H1 (cell line): ENCODE measurements around the gene RBM6. TPM values are rescaled to one million over a fixed set of nuclear protein-coding genes. Genes with fewer than 3 reads are reported as not detected.
A peak's percentile ranks its signal among the peaks of the same experiment; 100 is the strongest.

Experiments used
- CTCF ChIA-PET: fragments of 300-600 bp; sonication (Branson Sonifier 250); formaldehyde crosslinking; loops from one replicate; lab custom pipeline; 2021; ENCODE audit not compliant: partially characterized antibody; lab: Charles Lee
- POLR2A ChIA-PET: fragments of 300-600 bp; sonication (Branson Sonifier 250); formaldehyde crosslinking; loops from one replicate; lab custom pipeline; 2021; ENCODE audit warnings: inconsistent platforms; ENCODE audit not compliant: partially characterized antibody; lab: Charles Lee
- DNase-seq, 2 experiments: peaks; one replicate each; pipeline versions ENCODE4 v3.0.0 to v3.0.0-alpha.2; 2010 to 2022; ENCODE audit warnings: low spot score in 2 of 2, low read depth in 1 of 2, mixed read lengths in 1 of 2
- FAIRE-seq: peaks from 2 replicates; lab custom pipeline; 2011; peaks lifted over from hg19 to GRCh38; lab: Jason Lieb, UNC
- H2AFZ ChIP-seq: 2 replicates; pipeline ENCODE4 v1.8.1; 2012; ENCODE audit warnings: low read length, inconsistent platforms
- H2AK5ac ChIP-seq: 2 replicates; pipeline ENCODE4 v1.6.1; 2013; ENCODE audit warnings: low read depth, low read length
- H2BK120ac ChIP-seq: replicated peaks from 2 replicates; pipeline ENCODE3; 2013; ENCODE audit warnings: low read depth, low read length, inconsistent platforms
- H2BK12ac ChIP-seq: 2 replicates; pipeline ENCODE4 v1.6.1; 2013; ENCODE audit warnings: low read depth, low read length
- H2BK15ac ChIP-seq: 2 replicates; pipeline ENCODE4 v1.6.1; 2013; ENCODE audit warnings: low read length
- H2BK20ac ChIP-seq: 2 replicates; pipeline ENCODE4 v1.6.1; 2013; ENCODE audit warnings: low read length
- H2BK5ac ChIP-seq: 2 replicates; pipeline ENCODE4 v1.6.1; 2013; ENCODE audit warnings: low read depth, low read length
- H3K14ac ChIP-seq: 2 replicates; pipeline ENCODE4 v1.6.1; 2013; ENCODE audit warnings: inconsistent platforms; ENCODE audit not compliant: insufficient read length
- H3K18ac ChIP-seq: 2 replicates; pipeline ENCODE4 v1.6.1; 2013; ENCODE audit warnings: low read length; ENCODE audit errors: extremely low read depth
- H3K23ac ChIP-seq: 2 replicates; pipeline ENCODE4 v1.6.1; 2013; ENCODE audit warnings: inconsistent platforms; ENCODE audit not compliant: insufficient read length
- H3K23me2 ChIP-seq: 2 replicates; pipeline ENCODE4 v1.6.1; 2013; ENCODE audit warnings: low read depth, low read length
- H3K27ac ChIP-seq: 2 replicates; pipeline ENCODE4 v1.6.1; 2011; ENCODE audit warnings: low read depth, low read length, inconsistent platforms
- H3K27me3 ChIP-seq, 4 experiments: replicated peaks in 1 of 4; 1 replicate in 1 of 4; 2 replicates in 3 of 4; pipeline versions ENCODE4 v1.6.1 to v1.8.1; 2011 to 2013; ENCODE audit warnings: low read length in 3 of 4, mild to moderate bottlenecking in 3 of 4, inconsistent platforms in 2 of 4, mixed read lengths in 2 of 4, moderate library complexity in 1 of 4; ENCODE audit not compliant: control insufficient read depth in 3 of 4, insufficient read depth in 3 of 4; ENCODE audit errors: extremely low read depth in 1 of 4
- H3K36me3 ChIP-seq, 4 experiments: 2 replicates each; pipeline versions ENCODE4 v1.6.1 to v1.8.1; 2011 to 2013; ENCODE audit warnings: mild to moderate bottlenecking in 4 of 4, low read length in 3 of 4, moderate library complexity in 2 of 4, control low read depth in 1 of 4, inconsistent platforms in 1 of 4; ENCODE audit not compliant: insufficient read depth in 4 of 4, control insufficient read depth in 2 of 4
- H3K4ac ChIP-seq: replicated peaks from 2 replicates; pipeline ENCODE3; 2013; ENCODE audit warnings: low read length, low read depth, mixed read lengths, inconsistent platforms; ENCODE audit not compliant: insufficient read length
- H3K4me1 ChIP-seq, 4 experiments: replicated peaks in 1 of 4; 1 replicate in 1 of 4; 2 replicates in 3 of 4; pipeline versions ENCODE4 v1.6.1 to v1.8.1; 2011 to 2013; ENCODE audit warnings: low read length in 3 of 4, inconsistent platforms in 2 of 4, mixed read lengths in 1 of 4; ENCODE audit not compliant: insufficient read depth in 4 of 4, control insufficient read depth in 3 of 4
- H3K4me2 ChIP-seq, 2 experiments: 2 replicates each; pipeline versions ENCODE4 v1.6.1 to v1.8.1; 2011 to 2013; ENCODE audit warnings: low read depth in 2 of 2, low read length in 2 of 2, control low read depth in 1 of 2, inconsistent platforms in 1 of 2, mild to moderate bottlenecking in 1 of 2; ENCODE audit not compliant: insufficient read depth in 1 of 2
- H3K4me3 ChIP-seq, 4 experiments: fragments of 200-600, 300-600 bp in 1 of 4; sonication (generic), shearing (Covaris generic), sonication (Bioruptor Twin) in 1 of 4; 2 replicates each; pipeline versions ENCODE4 v1.5.1 to v1.8.1; 2011 to 2016; ENCODE audit warnings: low read length in 4 of 4, low read depth in 3 of 4, control low read depth in 2 of 4, inconsistent platforms in 2 of 4, mild to moderate bottlenecking in 2 of 4, mixed read lengths in 1 of 4, moderate library complexity in 1 of 4; ENCODE audit not compliant: insufficient read depth in 2 of 4; ENCODE audit errors: extremely low read depth in 1 of 4
- H3K56ac ChIP-seq: replicated peaks from 2 replicates; pipeline ENCODE3; 2013; ENCODE audit warnings: low read depth, mild to moderate bottlenecking, mixed read lengths, low read length, inconsistent platforms; ENCODE audit not compliant: insufficient read length
- H3K79me1 ChIP-seq: 2 replicates; pipeline ENCODE4 v1.6.1; 2013; ENCODE audit warnings: low read depth, low read length, control low read depth
- H3K79me2 ChIP-seq, 2 experiments: 2 replicates each; pipeline versions ENCODE4 v1.6.1 to v1.8.1; 2012 to 2013; ENCODE audit warnings: low read length in 2 of 2, mild to moderate bottlenecking in 2 of 2, inconsistent platforms in 1 of 2; ENCODE audit not compliant: insufficient read depth in 2 of 2, control insufficient read depth in 1 of 2
- H3K9ac ChIP-seq, 4 experiments: replicated peaks in 1 of 4; 1 replicate in 1 of 4; 2 replicates in 3 of 4; pipeline versions ENCODE4 v1.6.1 to v1.8.1; 2011 to 2013; ENCODE audit warnings: low read depth in 3 of 4, low read length in 3 of 4, control low read depth in 2 of 4, mild to moderate bottlenecking in 2 of 4, moderate library complexity in 2 of 4, inconsistent platforms in 1 of 4; ENCODE audit errors: extremely low read depth in 1 of 4
- H3K9me3 ChIP-seq, 2 experiments: 2 replicates each; pipeline versions ENCODE4 v1.6.1 to v1.8.1; 2012 to 2013; ENCODE audit warnings: mild to moderate bottlenecking in 2 of 2, moderate library complexity in 2 of 2, control low read depth in 1 of 2, inconsistent platforms in 1 of 2, low read depth in 1 of 2, low read length in 1 of 2, mixed read lengths in 1 of 2; ENCODE audit not compliant: insufficient read depth in 2 of 2
- H4K20me1 ChIP-seq, 2 experiments: replicated peaks in 1 of 2; 2 replicates each; pipeline versions ENCODE3 to v1.8.1; 2011 to 2013; ENCODE audit warnings: inconsistent platforms in 2 of 2, low read length in 2 of 2, mild to moderate bottlenecking in 1 of 2; ENCODE audit not compliant: insufficient read depth in 2 of 2, control insufficient read depth in 1 of 2
- H4K5ac ChIP-seq: 2 replicates; pipeline ENCODE4 v1.6.1; 2013; ENCODE audit warnings: low read length, low read depth, mixed read lengths, inconsistent platforms; ENCODE audit not compliant: insufficient read length
- H4K8ac ChIP-seq: 2 replicates; pipeline ENCODE4 v1.8.0; 2013; ENCODE audit warnings: mild to moderate bottlenecking, moderate library complexity, low read length, inconsistent platforms; ENCODE audit not compliant: insufficient read depth; ENCODE audit errors: extremely low read depth
- H4K91ac ChIP-seq: replicated peaks from 2 replicates; pipeline ENCODE3; 2013; ENCODE audit warnings: low read length, mixed read lengths, inconsistent platforms; ENCODE audit not compliant: insufficient read length
- ATF2 ChIP-seq: IDR thresholded peaks from 2 replicates; pipeline ENCODE4 v1.6.1; 2012; ENCODE audit warnings: low read length, inconsistent platforms
- CHD2 ChIP-seq: IDR thresholded peaks from 2 replicates; pipeline ENCODE4 v1.6.1; 2012; ENCODE audit warnings: low read length, improper control_type of control experiment
- GTF2F1 ChIP-seq: IDR thresholded peaks from 2 replicates; pipeline ENCODE4 v1.6.1; 2012; ENCODE audit warnings: low read depth, low read length, improper control_type of control experiment, borderline replicate concordance
- KDM4A ChIP-seq: IDR thresholded peaks from one replicate; pipeline ENCODE4 v1.7.1; 2012; ENCODE audit warnings: low read depth, mild to moderate bottlenecking, moderate library complexity, low read length, inconsistent platforms; ENCODE audit not compliant: severe bottlenecking
- RBBP5 ChIP-seq: IDR thresholded peaks from 2 replicates; pipeline ENCODE4 v1.7.1; 2012; ENCODE audit warnings: low read depth, mild to moderate bottlenecking, inconsistent platforms, low read length, moderate library complexity, borderline replicate concordance
- RNF2 ChIP-seq: fragments of 200-900, 300-1000 bp; sonication (generic); IDR thresholded peaks from 2 replicates; pipeline ENCODE4 v1.7.1; 2016; ENCODE audit warnings: borderline replicate concordance, low read depth, mild to moderate bottlenecking, antibody characterized with exemption, low read length; ENCODE audit not compliant: poor library complexity, severe bottlenecking; ENCODE audit errors: missing control alignments
- RXRA ChIP-seq: IDR thresholded peaks from 2 replicates; pipeline ENCODE4 v1.6.1; 2011; ENCODE audit warnings: low read depth, mild to moderate bottlenecking, low read length, moderate library complexity; ENCODE audit not compliant: insufficient read depth
- TAF1 ChIP-seq: IDR thresholded peaks from 2 replicates; pipeline ENCODE4 v1.6.1; 2011; ENCODE audit warnings: mild to moderate bottlenecking, low read depth, low read length
- WGBS, 2 experiments: shearing (Covaris generic) in 1 of 2; methylation state at CpG; one replicate each; pipeline versions ENCODE4 v1.1.6 to v1.1.7; 2013 to 2015; ENCODE audit warnings: low lambda C conversion rate in 2 of 2, mixed read lengths in 2 of 2, inconsistent platforms in 1 of 2, low coverage in 1 of 2, missing lambda C conversion rate in 1 of 2; ENCODE audit not compliant: insufficient replicate concordance in 2 of 2, insufficient coverage in 1 of 2, insufficient read length in 1 of 2; ENCODE audit errors: extremely low coverage in 1 of 2, missing lambda C conversion rate in 1 of 2; 5-methylcytosine and 5-hydroxymethylcytosine counted together
- polyA plus RNA-seq, 7 experiments: library from polyadenylated mRNA; depleted of rRNA in 3 of 7; stranded (reverse) in 5 of 7; unstranded in 2 of 7; fragments of >200 nt in 5 of 7; fragments of 200-250 nt in 2 of 7; gene quantifications; 1 replicate in 5 of 7; 2 replicates in 1 of 7; 4 replicates in 1 of 7; pipeline versions ENCODE4 v1.2.1 to v1.2.3, GENCODE V29; 2011 to 2013; ENCODE audit warnings: missing spikeins in 2 of 7, mixed read lengths in 2 of 7
- total RNA-seq: library from RNA; stranded (reverse); fragmentation: NEBNext Ultra II Directional; extraction: Animal tissue kit (Norgen Biotek cat#: 25700); gene quantifications from 2 replicates; pipeline ENCODE4 v1.2.1, GENCODE V29; 2021

The RBM6 gene
- total and polyA plus RNA-seq, 2 of the 8 experiments (the other 6 are each of a cell fraction or from before 2014, with no cell fraction given): 30.6 to 80.1 TPM

GRCh38 chr3:49902511-49903345 lies 37.2 kb upstream of the RBM6 start:
- Histone ChIP-seq H3K4me2 (peak overlapping the region; percentile 46 to 68; a peak in 2 of 4 replicates), H4K8ac (peak overlapping the region; percentile 83; the same call in 1 of the 2 replicates), H3K79me1 (no peaks in the 10 kb centered on the region), H3K9ac (no peak overlapping the region), H3K36me3 (no peaks in the 10 kb centered on the region), H3K14ac (no peak overlapping the region), H4K20me1 (peaks cover 0 to 2% of the 10 kb centered on the region in 2 experiments), H2AFZ (no peak overlapping the region), H4K5ac (no peak overlapping the region), H3K4ac (no peak overlapping the region), H3K79me2 (no peaks in the 10 kb centered on the region), H2BK12ac (peak overlapping the region; percentile 71; the same call in 1 of the 2 replicates), H2BK120ac (no peak overlapping the region), H3K23ac (no peak overlapping the region), H3K27ac (no peak overlapping the region), H3K27me3 (peaks cover 0 to 3% (median 1%) of the 10 kb centered on the region in 4 experiments; a peak in 3 of 7 replicates), H3K4me3 (0 out of 8 replicates have a peak overlapping the region, but pooled peaks of 1 of the 4 experiments have one; percentile 49), H3K56ac (no peak overlapping the region), H2BK15ac (no peak overlapping the region), H4K91ac (peak overlapping the region; percentile 76), H3K18ac (peak overlapping the region; percentile 40), H3K23me2 (no peaks in the 10 kb centered on the region; the same call in 1 of the 2 replicates), H2AK5ac (no peak overlapping the region), H3K4me1 (peaks cover 0 to 21% (median 14%) of the 10 kb centered on the region in 4 experiments; a peak in 6 of 7 replicates), H3K9me3 (no peaks in the 10 kb centered on the region), H2BK20ac (peak overlapping the region; percentile 82; the same call in 1 of the 2 replicates), H2BK5ac (peak overlapping the region; percentile 32; the same call in 1 of the 2 replicates)
- FAIRE-seq (no peak), DNase-seq (no peak)
- CTCF ChIA-PET: interaction anchor here (1.1 to 16.1 kb wide), 9 partner anchors 8 to 201 kb away, joined by 4 to 306 read pairs (median 28); partner anchors contain the start of genes CAMKV and INKA1
- POLR2A ChIA-PET: interaction anchor here (0.6 to 5.1 kb wide), 13 partner anchors 7 to 474 kb away, joined by 3 to 23 read pairs (median 4); partner anchors contain the start of genes MON1A, NICN1 and RBM6
- whole genome bisulfite sequencing, 2 experiments: 90% methylated on average over 38 of the region's 44 CpGs; no CpG with 5 or more reads in 1 of the 2 experiments
- TF ChIP-seq ATF2: no peak
- no peak for TF ChIP-seq KDM4A
- TF ChIP-seq TAF1: no peak
- TF ChIP-seq GTF2F1: no peak
- TF ChIP-seq RBBP5: no peak
- no peak for TF ChIP-seq RNF2
- TF ChIP-seq CHD2: no peak
- no peak for TF ChIP-seq RXRA
